SK-N-SH (cell line): ENCODE results near the gene CD22. TPM values are rescaled to one million over a fixed set of nuclear protein-coding genes. Genes with fewer than 3 reads are reported as not detected.

ENCODE experiments used
- CTCF ChIA-PET: fragments of 300-600, 350-600 bp; formaldehyde crosslinking; extraction: SDS; loops from one replicate; lab custom pipeline; 2021; lab: Yijun Ruan, JAX
- POLR2A ChIA-PET: fragments of 350-600 bp; sonication (Branson Sonifier 250); formaldehyde crosslinking; extraction: SDS; loops from one replicate; lab custom pipeline; 2020; ENCODE audit warnings: antibody characterized with exemption, inconsistent platforms; lab: Yijun Ruan, JAX
- DNase-seq: peaks from one replicate; pipeline ENCODE4 v3.0.0; 2012
- H2AFZ ChIP-seq: fragments of 200-600 bp; sonication (generic); 2 replicates; pipeline ENCODE4 v1.8.1; 2016; ENCODE audit warnings: antibody characterized with exemption, mild to moderate bottlenecking, low read depth
- H3F3A ChIP-seq: fragments of 200-600 bp; sonication (generic); replicated peaks from 2 replicates; pipeline ENCODE3; 2016; ENCODE audit warnings: antibody characterized with exemption, mild to moderate bottlenecking; ENCODE audit not compliant: insufficient read depth
- H3K27ac ChIP-seq, 2 experiments: fragments of 200-500 bp in 1 of 2; fragments of 200-600 bp in 1 of 2; sonication (Bioruptor generic) in 1 of 2; sonication (generic), shearing (Covaris generic) in 1 of 2; 2 replicates each; pipeline versions ENCODE4 v1.5.1 to v1.6.1; 2014 to 2016; ENCODE audit warnings: low read depth in 2 of 2, inconsistent platforms in 1 of 2, low read length in 1 of 2, mild to moderate bottlenecking in 1 of 2, mixed read lengths in 1 of 2
- H3K27me3 ChIP-seq: fragments of 200-600 bp; sonication (generic), shearing (Covaris generic); 2 replicates; pipeline ENCODE4 v1.6.1; 2016; ENCODE audit warnings: mixed run types; ENCODE audit not compliant: insufficient read depth
- H3K36me3 ChIP-seq, 2 experiments: fragments of 200-500 bp in 1 of 2; fragments of 200-600 bp in 1 of 2; sonication (Bioruptor generic) in 1 of 2; sonication (generic) in 1 of 2; replicated peaks in 1 of 2; 2 replicates each; pipeline versions ENCODE3 to v1.5.1; 2014 to 2016; ENCODE audit warnings: low read length in 1 of 2, mild to moderate bottlenecking in 1 of 2; ENCODE audit not compliant: insufficient read depth in 2 of 2, control insufficient read depth in 1 of 2
- H3K4me1 ChIP-seq, 2 experiments: fragments of 200-500 bp in 1 of 2; fragments of 200-600 bp in 1 of 2; sonication (Bioruptor generic) in 1 of 2; sonication (generic), shearing (Covaris generic) in 1 of 2; 2 replicates each; pipeline versions ENCODE4 v1.5.1 to v1.6.1; 2014 to 2016; ENCODE audit warnings: low read depth in 1 of 2, low read length in 1 of 2, mixed run types in 1 of 2; ENCODE audit not compliant: insufficient read depth in 2 of 2, control insufficient read depth in 1 of 2
- H3K4me2 ChIP-seq: fragments of 200-600 bp; sonication (generic), shearing (Covaris generic); 2 replicates; pipeline ENCODE4 v1.6.1; 2017; ENCODE audit warnings: mixed run types
- H3K4me3 ChIP-seq, 2 experiments: fragments of 200-500 bp in 1 of 2; fragments of 200-600 bp in 1 of 2; sonication (Bioruptor generic) in 1 of 2; sonication (generic), shearing (Covaris generic) in 1 of 2; 2 replicates each; pipeline versions ENCODE4 v1.5.1 to v1.8.1; 2014 to 2016; ENCODE audit warnings: low read depth in 2 of 2, inconsistent platforms in 1 of 2, low read length in 1 of 2, mild to moderate bottlenecking in 1 of 2, mixed read lengths in 1 of 2, moderate library complexity in 1 of 2
- H3K79me2 ChIP-seq: fragments of 200-600 bp; sonication (generic); 2 replicates; pipeline ENCODE4 v1.8.1; 2017; ENCODE audit warnings: mild to moderate bottlenecking; ENCODE audit not compliant: insufficient read depth
- H3K9ac ChIP-seq: fragments of 200-600 bp; sonication (generic); 2 replicates; pipeline ENCODE4 v1.6.1; 2017; ENCODE audit warnings: mixed run types
- H3K9me2 ChIP-seq: fragments of 200-600 bp; sonication (generic); 2 replicates; pipeline ENCODE4 v1.6.1; 2017; ENCODE audit warnings: mixed run types
- H3K9me3 ChIP-seq: fragments of 200-600 bp; sonication (generic); 2 replicates; pipeline ENCODE4 v1.6.1; 2017; ENCODE audit warnings: mixed run types, mild to moderate bottlenecking, moderate library complexity
- H4K20me1 ChIP-seq: fragments of 200-600 bp; sonication (generic); 2 replicates; pipeline ENCODE4 v1.6.1; 2017; ENCODE audit warnings: mild to moderate bottlenecking, mixed run types; ENCODE audit not compliant: insufficient read depth
- EP300 ChIP-seq, 2 experiments: IDR thresholded peaks; 2 replicates each; pipeline versions ENCODE4 v1.4.0 to v1.6.1; 2012; ENCODE audit warnings: borderline replicate concordance in 1 of 2, low read depth in 1 of 2, low read length in 1 of 2
- GABPA ChIP-seq: IDR thresholded peaks from 2 replicates; pipeline ENCODE4 v1.4.0; 2012; ENCODE audit warnings: low read depth, mild to moderate bottlenecking
- GATA2 ChIP-seq: sonication (generic); formaldehyde crosslinking; IDR thresholded peaks from 2 replicates; pipeline ENCODE4 v1.5.0; 2020; ENCODE audit warnings: mild to moderate bottlenecking, missing genetic modification reagents
- MEF2A ChIP-seq: IDR thresholded peaks from 2 replicates; pipeline ENCODE4 v1.4.0; 2012; ENCODE audit warnings: low read depth, borderline replicate concordance
- MXI1 ChIP-seq: IDR thresholded peaks from 2 replicates; pipeline ENCODE4 v1.6.1; 2012; ENCODE audit warnings: mild to moderate bottlenecking, low read depth, low read length, improper control_type of control experiment
- NRF1 ChIP-seq: IDR thresholded peaks from 2 replicates; pipeline ENCODE4 v1.6.1; 2012; ENCODE audit warnings: low read depth, mild to moderate bottlenecking, low read length
- POLR2AphosphoS5 ChIP-seq: IDR thresholded peaks from 2 replicates; pipeline ENCODE4 v1.6.1; 2012; ENCODE audit warnings: low read depth, low read length
- RAD21 ChIP-seq: IDR thresholded peaks from 2 replicates; pipeline ENCODE4 v1.6.1; 2012; ENCODE audit warnings: mild to moderate bottlenecking, low read length
- RCOR1 ChIP-seq: fragments of 150-350 bp; IDR thresholded peaks from 2 replicates; pipeline ENCODE4 v1.6.1; 2017; ENCODE audit warnings: antibody characterized with exemption, low read length
- RFX5 ChIP-seq: IDR thresholded peaks from 2 replicates; pipeline ENCODE4 v1.6.1; 2012; ENCODE audit warnings: mild to moderate bottlenecking, improper control_type of control experiment, low read length
- SIN3A ChIP-seq: IDR thresholded peaks from 2 replicates; pipeline ENCODE4 v1.6.1; 2012; ENCODE audit warnings: low read depth, mild to moderate bottlenecking, low read length, moderate library complexity, borderline replicate concordance
- TCF12 ChIP-seq: IDR thresholded peaks from 2 replicates; pipeline ENCODE4 v1.4.0; 2012
- TEAD4 ChIP-seq: IDR thresholded peaks from 2 replicates; pipeline ENCODE4 v1.4.0; 2012; ENCODE audit warnings: mild to moderate bottlenecking, borderline replicate concordance; ENCODE audit not compliant: insufficient read depth
- YY1 ChIP-seq: IDR thresholded peaks from 2 replicates; pipeline ENCODE4 v1.4.0; 2012; ENCODE audit warnings: low read depth, mild to moderate bottlenecking
- WGBS: methylation state at CpG from one replicate; pipeline ENCODE4 v1.1.6; 2017; ENCODE audit warnings: low lambda C conversion rate; 5-methylcytosine and 5-hydroxymethylcytosine counted together
- polyA plus RNA-seq, 3 experiments: library from polyadenylated mRNA; depleted of rRNA; stranded (reverse); fragments of >200 nt; gene quantifications; 2 replicates each; pipeline ENCODE4 v1.2.3, GENCODE V29; 2012
- TF ChIP-seq, protein P1 (sequence below): IDR thresholded peaks from 2 replicates; pipeline ENCODE4 v1.4.0; 2012; ENCODE audit warnings: low read depth, borderline replicate concordance
- TF ChIP-seq, protein P2 (sequence below): IDR thresholded peaks from 2 replicates; pipeline ENCODE4 v1.4.0; 2012; ENCODE audit warnings: low read depth
- TF ChIP-seq, protein P3 (sequence below): IDR thresholded peaks from 2 replicates; pipeline ENCODE4 v1.4.0; 2012; ENCODE audit warnings: low read depth, borderline replicate concordance
- TF ChIP-seq, protein P4 (sequence below): fragments of 150-350 bp; IDR thresholded peaks from 2 replicates; pipeline ENCODE4 v1.6.1; 2017; ENCODE audit warnings: antibody characterized with exemption, low read length, low read depth, borderline replicate concordance

Gene CD22
- polyA plus RNA-seq, 1 of the 3 experiments (the other 2 are of a cell fraction) = 0.18 TPM

DNA sequence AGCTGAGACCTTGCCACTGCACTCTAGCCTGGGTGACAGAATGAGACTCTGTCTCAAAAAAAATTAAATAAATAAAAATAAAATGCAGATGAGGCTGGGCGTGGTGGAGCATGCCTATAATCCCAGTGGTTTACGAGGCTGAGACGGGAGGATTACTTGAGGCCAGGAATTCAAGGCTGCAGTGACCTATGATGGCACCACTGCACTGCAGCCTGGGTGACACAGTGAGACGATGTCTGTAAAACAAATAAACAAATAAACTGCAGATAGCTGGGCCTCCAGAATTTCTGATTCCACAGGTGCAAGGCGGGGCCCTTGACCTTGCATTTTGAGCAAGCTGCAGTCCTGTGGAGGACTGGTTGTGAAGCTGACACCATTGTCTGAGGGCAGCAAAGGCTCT is 40.1 kb upstream of the CD22 start:
- peaks cover 70% of the 10 kb centered on the region for H3K27me3 ChIP-seq
- H3K36me3 ChIP-seq = no peaks in the 10 kb centered on the region
- H4K20me1 ChIP-seq = no peaks in the 10 kb centered on the region
- H3F3A ChIP-seq = no peaks in the 10 kb centered on the region
- H3K9me3 ChIP-seq = no peaks in the 10 kb centered on the region
- no peak overlapping the region for H3K4me3 ChIP-seq
- 33% methylated on average over 5 of the region's 5 CpGs for WGBS
- CTCF ChIA-PET = interaction anchor here (1.4 to 1.9 kb wide), 3 partner anchors 19 to 222 kb away, joined by 4 to 6 read pairs (median 4); partner anchors contain the start of gene USF2
- no peak overlapping the region for H2AFZ ChIP-seq
- no peaks in the 10 kb centered on the region for H3K4me1 ChIP-seq
- DNase-seq = no peak
- H3K79me2 ChIP-seq = no peaks in the 10 kb centered on the region
- no peak overlapping the region for H3K27ac ChIP-seq
- H3K9ac ChIP-seq = no peak overlapping the region
- H3K4me2 ChIP-seq = no peak overlapping the region
- no peaks in the 10 kb centered on the region for H3K9me2 ChIP-seq
- POLR2A ChIA-PET = no interaction called here
- TF ChIP-seq SIN3A (no peak), MEF2A (no peak), GABPA (no peak), GATA2 (no peak), RAD21 (no peak), MXI1 (no peak), YY1 (no peak), TEAD4 (no peak), NRF1 (no peak), RCOR1 (no peak), EP300 (IDR thresholded peaks at IDR 0.05; ENCODE audit: borderline replicate concordance in 1 of 2, low read depth in 1 of 2, low read length in 1 of 2) (no peak), TCF12 (no peak), RFX5 (no peak), POLR2AphosphoS5 (no peak)
- TF ChIP-seq, protein P1, sequence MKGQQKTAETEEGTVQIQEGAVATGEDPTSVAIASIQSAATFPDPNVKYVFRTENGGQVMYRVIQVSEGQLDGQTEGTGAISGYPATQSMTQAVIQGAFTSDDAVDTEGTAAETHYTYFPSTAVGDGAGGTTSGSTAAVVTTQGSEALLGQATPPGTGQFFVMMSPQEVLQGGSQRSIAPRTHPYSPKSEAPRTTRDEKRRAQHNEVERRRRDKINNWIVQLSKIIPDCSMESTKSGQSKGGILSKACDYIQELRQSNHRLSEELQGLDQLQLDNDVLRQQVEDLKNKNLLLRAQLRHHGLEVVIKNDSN = no peak
- TF ChIP-seq, protein P2, sequence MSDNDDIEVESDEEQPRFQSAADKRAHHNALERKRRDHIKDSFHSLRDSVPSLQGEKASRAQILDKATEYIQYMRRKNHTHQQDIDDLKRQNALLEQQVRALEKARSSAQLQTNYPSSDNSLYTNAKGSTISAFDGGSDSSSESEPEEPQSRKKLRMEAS = no peak
- TF ChIP-seq, protein P3, sequence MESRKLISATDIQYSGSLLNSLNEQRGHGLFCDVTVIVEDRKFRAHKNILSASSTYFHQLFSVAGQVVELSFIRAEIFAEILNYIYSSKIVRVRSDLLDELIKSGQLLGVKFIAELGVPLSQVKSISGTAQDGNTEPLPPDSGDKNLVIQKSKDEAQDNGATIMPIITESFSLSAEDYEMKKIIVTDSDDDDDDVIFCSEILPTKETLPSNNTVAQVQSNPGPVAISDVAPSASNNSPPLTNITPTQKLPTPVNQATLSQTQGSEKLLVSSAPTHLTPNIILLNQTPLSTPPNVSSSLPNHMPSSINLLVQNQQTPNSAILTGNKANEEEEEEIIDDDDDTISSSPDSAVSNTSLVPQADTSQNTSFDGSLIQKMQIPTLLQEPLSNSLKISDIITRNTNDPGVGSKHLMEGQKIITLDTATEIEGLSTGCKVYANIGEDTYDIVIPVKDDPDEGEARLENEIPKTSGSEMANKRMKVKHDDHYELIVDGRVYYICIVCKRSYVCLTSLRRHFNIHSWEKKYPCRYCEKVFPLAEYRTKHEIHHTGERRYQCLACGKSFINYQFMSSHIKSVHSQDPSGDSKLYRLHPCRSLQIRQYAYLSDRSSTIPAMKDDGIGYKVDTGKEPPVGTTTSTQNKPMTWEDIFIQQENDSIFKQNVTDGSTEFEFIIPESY = no peak
- TF ChIP-seq, protein P4, sequence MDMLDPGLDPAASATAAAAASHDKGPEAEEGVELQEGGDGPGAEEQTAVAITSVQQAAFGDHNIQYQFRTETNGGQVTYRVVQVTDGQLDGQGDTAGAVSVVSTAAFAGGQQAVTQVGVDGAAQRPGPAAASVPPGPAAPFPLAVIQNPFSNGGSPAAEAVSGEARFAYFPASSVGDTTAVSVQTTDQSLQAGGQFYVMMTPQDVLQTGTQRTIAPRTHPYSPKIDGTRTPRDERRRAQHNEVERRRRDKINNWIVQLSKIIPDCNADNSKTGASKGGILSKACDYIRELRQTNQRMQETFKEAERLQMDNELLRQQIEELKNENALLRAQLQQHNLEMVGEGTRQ = no peak
